ENCODE data around the gene TMEM150B.

GRCh38 chr19:55344444-55344843, 19.3 kb upstream of the TMEM150B start:
- TF ChIP-seq POLR2A (IDR thresholded peaks at IDR 0.05), result no peak
- TF ChIP-seq, protein P1, sequence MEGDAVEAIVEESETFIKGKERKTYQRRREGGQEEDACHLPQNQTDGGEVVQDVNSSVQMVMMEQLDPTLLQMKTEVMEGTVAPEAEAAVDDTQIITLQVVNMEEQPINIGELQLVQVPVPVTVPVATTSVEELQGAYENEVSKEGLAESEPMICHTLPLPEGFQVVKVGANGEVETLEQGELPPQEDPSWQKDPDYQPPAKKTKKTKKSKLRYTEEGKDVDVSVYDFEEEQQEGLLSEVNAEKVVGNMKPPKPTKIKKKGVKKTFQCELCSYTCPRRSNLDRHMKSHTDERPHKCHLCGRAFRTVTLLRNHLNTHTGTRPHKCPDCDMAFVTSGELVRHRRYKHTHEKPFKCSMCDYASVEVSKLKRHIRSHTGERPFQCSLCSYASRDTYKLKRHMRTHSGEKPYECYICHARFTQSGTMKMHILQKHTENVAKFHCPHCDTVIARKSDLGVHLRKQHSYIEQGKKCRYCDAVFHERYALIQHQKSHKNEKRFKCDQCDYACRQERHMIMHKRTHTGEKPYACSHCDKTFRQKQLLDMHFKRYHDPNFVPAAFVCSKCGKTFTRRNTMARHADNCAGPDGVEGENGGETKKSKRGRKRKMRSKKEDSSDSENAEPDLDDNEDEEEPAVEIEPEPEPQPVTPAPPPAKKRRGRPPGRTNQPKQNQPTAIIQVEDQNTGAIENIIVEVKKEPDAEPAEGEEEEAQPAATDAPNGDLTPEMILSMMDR (IDR thresholded peaks at IDR 0.05), result no peak
